Measurements from ENCODE around the gene MEIS2.

Gene MEIS2

GRCh38 chr15:36924034-36924433 lies 176.3 kb downstream of the MEIS2 start:
- no peak for DNase-seq (ENCODE audit: extremely low read depth, low read depth)
- no peak for TF ChIP-seq CTCF (IDR thresholded peaks at IDR 0.05; ENCODE audit: low read depth, low read length)

GRCh38 chr15:36921484-36922091 lies 178.8 kb downstream of the MEIS2 start:
- DNase-seq (ENCODE audit: extremely low read depth, low read depth), result no peak
- TF ChIP-seq CTCF (IDR thresholded peaks at IDR 0.05; ENCODE audit: low read depth, low read length), result no peak

- TF ChIP-seq CTCF (IDR thresholded peaks at IDR 0.05; ENCODE audit: low read depth, low read length), result no peak
- DNase-seq (ENCODE audit: extremely low read depth, low read depth), result no peak
Measured at GRCh38 chr15:36917411-36918267, 182.7 kb downstream of the MEIS2 start.

- DNase-seq (ENCODE audit: extremely low read depth, low read depth), result peak; percentile 12
Measured at GRCh38 chr15:36914960-36915808, 185.2 kb downstream of the MEIS2 start.

GRCh38 chr15:36914466-36914865 lies 185.9 kb downstream of the MEIS2 start:
- TF ChIP-seq CTCF (IDR thresholded peaks at IDR 0.05; ENCODE audit: low read depth, low read length), result no peak
- no peak for DNase-seq (ENCODE audit: extremely low read depth, low read depth)

More at GRCh38 chr15:36914960-36915808, 185.2 kb downstream of the MEIS2 start:
- TF ChIP-seq CTCF (IDR thresholded peaks at IDR 0.05; ENCODE audit: low read depth, low read length), result no peak

- no peak for TF ChIP-seq CTCF (IDR thresholded peaks at IDR 0.05; ENCODE audit: low read depth, low read length)
- DNase-seq (ENCODE audit: extremely low read depth, low read depth), result no peak
Measured at GRCh38 chr15:36912311-36912712, 188.0 kb downstream of the MEIS2 start.
